ENCODE results near the gene SUMF1. TPM values are rescaled to one million over a fixed set of nuclear protein-coding genes. Genes with fewer than 3 reads are reported as not detected.

The SUMF1 gene
- total and polyA plus RNA-seq, 2 of the 13 experiments (the other 11 are each of a cell fraction or from before 2014, with no cell fraction given) = 18.5 to 28.9 TPM

DNA sequence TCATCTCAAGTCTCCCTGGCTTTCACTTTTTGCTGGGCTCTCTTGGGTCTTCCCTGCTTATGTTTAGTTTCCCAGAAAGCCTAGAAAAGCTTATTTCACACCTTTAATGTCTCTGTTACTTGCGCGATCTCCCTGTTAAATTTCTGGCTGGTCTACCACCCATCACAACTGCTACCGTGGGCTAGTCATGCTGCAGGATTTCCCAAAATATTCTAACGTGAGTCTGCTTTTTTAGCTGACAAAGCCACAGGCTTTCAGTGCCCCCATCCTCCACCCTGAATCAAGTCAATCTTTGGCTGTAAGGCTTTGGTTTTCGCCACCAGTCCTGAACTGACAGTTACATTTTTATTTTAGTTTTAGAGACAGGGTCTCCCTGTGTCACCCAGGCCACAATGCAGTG is 74.1 kb downstream of the SUMF1 start (continued):
- TF ChIP-seq ZNF761 (CRISPR knock-in tag; conservative IDR thresholded peaks at IDR 0.05) (no peak), ZKSCAN5 (CRISPR knock-in tag; IDR thresholded peaks at IDR 0.05) (no peak), SPEN (CRISPR knock-in tag; IDR thresholded peaks at IDR 0.05; ENCODE audit: low read depth) (no peak), HCFC1 (IDR thresholded peaks at IDR 0.05; ENCODE audit: low read depth, low read length) (no peak), NR2F6 (IDR thresholded peaks at IDR 0.05) (no peak), NR2F6 (CRISPR knock-in tag; IDR thresholded peaks at IDR 0.05) (no peak), ZKSCAN1 (IDR thresholded peaks at IDR 0.05; ENCODE audit: low read length) (no peak), ZNF12 (CRISPR knock-in tag; IDR thresholded peaks at IDR 0.05) (no peak)
- TF ChIP-seq, protein P1, sequence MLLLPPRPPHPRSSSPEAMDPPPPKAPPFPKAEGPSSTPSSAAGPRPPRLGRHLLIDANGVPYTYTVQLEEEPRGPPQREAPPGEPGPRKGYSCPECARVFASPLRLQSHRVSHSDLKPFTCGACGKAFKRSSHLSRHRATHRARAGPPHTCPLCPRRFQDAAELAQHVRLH (CRISPR knock-in tag; IDR thresholded peaks at IDR 0.05; ENCODE audit: borderline replicate concordance, low read depth) = no peak
- TF ChIP-seq, protein P2, sequence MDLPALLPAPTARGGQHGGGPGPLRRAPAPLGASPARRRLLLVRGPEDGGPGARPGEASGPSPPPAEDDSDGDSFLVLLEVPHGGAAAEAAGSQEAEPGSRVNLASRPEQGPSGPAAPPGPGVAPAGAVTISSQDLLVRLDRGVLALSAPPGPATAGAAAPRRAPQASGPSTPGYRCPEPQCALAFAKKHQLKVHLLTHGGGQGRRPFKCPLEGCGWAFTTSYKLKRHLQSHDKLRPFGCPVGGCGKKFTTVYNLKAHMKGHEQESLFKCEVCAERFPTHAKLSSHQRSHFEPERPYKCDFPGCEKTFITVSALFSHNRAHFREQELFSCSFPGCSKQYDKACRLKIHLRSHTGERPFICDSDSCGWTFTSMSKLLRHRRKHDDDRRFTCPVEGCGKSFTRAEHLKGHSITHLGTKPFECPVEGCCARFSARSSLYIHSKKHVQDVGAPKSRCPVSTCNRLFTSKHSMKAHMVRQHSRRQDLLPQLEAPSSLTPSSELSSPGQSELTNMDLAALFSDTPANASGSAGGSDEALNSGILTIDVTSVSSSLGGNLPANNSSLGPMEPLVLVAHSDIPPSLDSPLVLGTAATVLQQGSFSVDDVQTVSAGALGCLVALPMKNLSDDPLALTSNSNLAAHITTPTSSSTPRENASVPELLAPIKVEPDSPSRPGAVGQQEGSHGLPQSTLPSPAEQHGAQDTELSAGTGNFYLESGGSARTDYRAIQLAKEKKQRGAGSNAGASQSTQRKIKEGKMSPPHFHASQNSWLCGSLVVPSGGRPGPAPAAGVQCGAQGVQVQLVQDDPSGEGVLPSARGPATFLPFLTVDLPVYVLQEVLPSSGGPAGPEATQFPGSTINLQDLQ (CRISPR knock-in tag; IDR thresholded peaks at IDR 0.05) = no peak
- TF ChIP-seq, protein P3, sequence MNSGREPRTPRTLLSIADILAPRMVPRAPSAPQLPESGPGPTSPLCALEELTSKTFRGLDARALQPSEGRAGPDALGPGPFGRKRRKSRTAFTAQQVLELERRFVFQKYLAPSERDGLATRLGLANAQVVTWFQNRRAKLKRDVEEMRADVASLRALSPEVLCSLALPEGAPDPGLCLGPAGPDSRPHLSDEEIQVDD (CRISPR knock-in tag; IDR thresholded peaks at IDR 0.05; ENCODE audit: borderline replicate concordance) = no peak
